GM18505 (cell line): ENCODE data around the gene ELOVL2.
"Not testable (repeated sequence)": the region's sequence is repeated elsewhere in the genome, so short reads cannot be mapped to it uniquely, and the experiment has no call there.

Source experiments
- ATAC-seq: cut with Tn5 transposase; IDR thresholded peaks from one replicate; pipeline ENCODE4 v1.9.1; 2021; ENCODE audit not compliant: unreplicated experiment
- POLR2A ChIP-seq: IDR thresholded peaks from 4 replicates; pipeline ENCODE4 v1.6.1; 2011; ENCODE audit warnings: borderline replicate concordance; ENCODE audit not compliant: insufficient read depth, insufficient read length; ENCODE audit errors: extremely low read depth

ELOVL2 gene

DNA sequence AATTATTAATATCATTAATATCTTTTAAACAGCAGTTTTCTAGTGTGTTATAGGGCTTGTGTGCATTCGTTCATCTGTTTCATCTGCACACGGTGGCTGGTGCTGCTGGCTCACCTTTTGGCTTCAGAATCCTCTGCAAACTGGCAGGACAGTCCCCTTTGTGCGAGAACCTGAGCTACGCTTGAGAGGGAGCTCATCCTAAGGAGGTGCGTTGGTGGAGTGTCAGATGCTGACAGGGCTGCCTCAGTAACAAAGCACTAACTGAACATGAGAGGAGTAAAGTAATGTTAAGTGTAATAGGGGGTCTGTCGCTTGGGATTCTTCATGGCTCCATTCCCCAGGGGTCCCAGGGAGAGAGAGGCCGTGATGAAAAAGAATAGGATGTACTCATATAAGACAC, 22.4 kb downstream of the ELOVL2 start:
- TF ChIP-seq POLR2A, result no peak
- ATAC-seq, result no peak

DNA sequence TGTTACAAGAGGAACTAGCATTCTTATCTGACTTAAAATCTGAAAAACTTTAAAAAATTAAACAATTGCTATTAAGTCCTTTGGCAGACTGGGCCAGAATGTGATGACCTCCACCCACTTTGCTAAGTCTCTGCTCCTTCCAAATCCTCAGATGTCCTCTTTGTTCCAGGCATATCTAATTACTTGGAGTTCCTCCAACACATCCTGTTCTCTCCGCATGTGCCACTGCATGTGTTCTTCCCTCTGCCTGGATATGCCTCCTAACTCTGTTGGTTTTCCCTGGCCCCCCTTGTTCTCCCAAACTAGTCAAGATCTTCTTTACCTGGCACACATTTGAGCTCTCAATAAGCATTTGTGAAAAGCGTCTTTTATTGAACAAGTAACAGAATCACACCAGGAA, 23.1 kb downstream of the ELOVL2 start:
- TF ChIP-seq POLR2A, result no peak
- no peak for ATAC-seq

DNA sequence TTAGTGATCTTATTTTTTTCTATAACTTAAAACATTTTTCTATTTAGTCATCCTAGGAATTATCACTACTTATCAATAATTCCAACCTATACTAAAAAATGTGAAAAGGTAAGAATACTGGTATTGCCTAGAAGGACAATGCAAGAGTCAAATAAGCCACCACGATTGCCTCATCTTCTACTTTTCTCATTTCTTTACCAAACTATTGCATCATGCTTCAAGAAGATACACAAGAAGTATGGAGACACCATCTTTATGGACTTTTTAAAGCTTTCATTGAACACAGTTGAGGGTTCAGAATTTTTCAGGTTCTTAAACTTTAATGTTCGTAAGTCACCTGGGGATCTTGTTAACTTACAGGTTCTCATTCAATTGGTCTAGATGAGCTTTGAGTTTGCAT, 25.9 kb downstream of the ELOVL2 start:
- TF ChIP-seq POLR2A, result no peak
- ATAC-seq, result no peak

DNA sequence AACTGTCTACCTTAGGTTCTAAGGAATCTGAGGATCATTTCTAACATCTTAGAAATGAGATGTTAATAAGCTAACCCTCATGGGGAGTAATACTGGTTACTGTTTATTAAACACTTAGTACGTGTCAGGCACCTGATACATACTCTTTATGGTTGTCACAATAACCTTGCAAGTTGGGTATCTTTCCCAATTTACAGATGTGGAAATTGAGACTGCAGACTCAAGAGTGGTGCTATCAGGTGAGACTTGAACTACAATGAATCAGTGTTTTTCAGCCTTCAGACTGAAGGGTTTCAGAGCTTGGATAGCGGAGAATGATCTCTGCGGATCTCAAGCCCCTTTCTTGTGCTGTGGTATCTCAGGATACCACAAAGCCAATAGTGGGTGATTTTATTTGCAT, 27.0 kb downstream of the ELOVL2 start:
- no peak for ATAC-seq
- no peak for TF ChIP-seq POLR2A

DNA sequence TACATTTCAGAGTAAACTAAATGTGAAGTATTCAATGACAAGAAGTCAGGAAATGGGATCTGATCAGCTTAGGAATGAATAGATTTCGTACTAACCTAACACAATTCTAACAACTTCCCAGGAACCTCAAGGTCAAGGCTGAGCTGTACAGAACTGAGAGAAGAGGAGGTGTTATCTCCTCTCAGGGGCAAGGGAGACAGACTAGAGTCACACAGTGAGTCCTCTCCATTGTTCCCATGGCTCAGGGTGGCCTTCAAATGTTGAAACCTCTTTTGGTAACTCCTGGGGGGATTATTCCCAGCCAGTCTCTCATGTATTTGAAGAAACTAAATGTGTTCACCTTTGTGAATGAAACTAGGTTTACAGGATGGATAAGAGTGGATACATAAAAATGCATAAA, 27.7 kb downstream of the ELOVL2 start:
- TF ChIP-seq POLR2A, result no peak
- no peak for ATAC-seq

DNA sequence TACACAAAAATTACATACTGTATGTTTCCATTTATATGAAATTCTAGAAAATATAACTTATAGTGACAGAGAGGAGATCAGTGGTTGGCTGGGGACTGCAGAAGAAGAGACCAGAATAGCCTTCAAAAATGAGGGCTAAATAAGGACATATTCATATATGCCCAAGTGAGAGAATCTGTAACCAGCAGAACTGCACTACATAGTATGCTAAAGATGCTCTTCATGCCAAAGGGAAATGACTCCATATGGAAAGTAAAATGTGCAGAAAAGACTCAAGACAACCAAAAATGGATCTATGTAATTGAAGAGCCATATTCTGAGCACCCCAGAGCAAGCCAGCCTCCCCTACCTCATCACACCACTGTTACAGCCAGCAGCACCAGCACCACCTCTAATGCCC, 29.0 kb downstream of the ELOVL2 start:
- TF ChIP-seq POLR2A, result no peak
- ATAC-seq, result no peak

DNA sequence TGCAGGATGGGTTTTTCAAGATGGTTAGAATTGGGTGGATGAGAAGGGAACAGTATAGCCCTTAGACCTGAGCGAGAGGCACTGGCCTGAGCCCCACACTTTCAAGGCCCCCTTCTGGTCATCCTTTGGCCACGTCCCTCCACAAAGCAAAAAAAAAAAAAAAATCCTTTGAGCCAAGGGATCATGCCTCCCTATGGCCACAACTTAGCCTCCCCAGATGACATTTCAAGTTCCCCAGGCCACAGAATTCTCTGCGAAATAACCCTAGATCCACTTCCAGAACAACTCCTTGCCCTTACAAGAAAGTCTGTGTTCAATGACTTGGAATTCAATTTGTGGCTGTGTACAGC, 30.4 kb downstream of the ELOVL2 start:
- no peak for TF ChIP-seq POLR2A
- no peak for ATAC-seq

DNA sequence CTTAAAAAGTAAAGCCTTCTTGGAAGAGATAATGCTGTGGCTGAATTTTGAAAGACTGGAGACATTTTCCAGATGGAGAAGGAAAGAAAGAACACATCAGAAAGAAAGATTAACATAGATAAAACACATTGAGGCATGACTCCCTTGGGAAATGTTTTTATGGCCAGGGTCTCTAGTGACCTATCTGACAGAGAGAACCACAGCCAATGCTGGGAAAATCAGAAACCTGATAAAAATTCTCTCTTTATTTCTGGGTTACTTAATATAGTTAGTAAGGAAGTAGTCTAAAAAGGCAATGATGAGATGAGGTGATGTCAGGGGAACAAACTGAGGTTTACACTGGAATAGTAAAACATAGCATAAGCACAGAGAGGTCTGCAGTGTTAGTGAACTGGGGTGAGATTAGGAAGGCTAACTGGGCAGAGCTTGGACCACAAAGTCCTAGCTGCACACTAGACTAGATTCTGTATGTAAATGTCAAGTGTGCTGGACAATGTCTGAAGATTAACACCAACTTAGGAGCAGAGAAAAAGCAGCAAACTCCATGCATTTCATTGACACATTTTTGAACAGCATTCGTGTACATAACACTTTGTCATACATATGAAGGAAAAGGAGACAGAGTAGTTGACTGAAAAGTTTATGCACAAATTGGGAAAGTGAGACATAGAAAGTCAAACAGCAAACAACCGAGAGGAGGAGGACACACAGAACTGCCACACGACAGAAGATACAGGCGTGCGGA, 31.0 kb downstream of the ELOVL2 start:
- TF ChIP-seq POLR2A, result no peak
- ATAC-seq, result no peak

DNA sequence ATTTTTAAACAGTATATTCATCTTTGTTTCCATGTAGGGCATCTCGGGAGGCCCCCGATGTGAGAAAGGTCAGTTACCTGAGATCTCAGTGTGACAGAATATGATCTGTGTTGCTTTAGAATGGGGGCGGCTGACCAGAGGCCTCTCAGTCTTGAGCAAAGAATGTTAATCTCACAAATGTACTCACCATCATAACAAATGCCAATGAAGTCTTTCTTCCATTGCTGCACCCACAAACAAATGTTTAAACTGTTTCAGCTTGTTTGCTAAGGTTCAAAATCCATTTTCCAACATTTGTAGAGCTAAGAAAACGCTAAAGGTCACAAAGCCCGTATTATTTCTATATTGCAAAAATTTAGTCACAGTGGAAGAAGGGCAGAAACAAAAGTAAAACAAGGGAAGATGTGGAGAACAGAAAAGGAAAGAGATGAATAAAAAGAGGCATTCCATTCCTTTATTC, 31.8 kb downstream of the ELOVL2 start:
- TF ChIP-seq POLR2A, result no peak
- no peak for ATAC-seq

DNA sequence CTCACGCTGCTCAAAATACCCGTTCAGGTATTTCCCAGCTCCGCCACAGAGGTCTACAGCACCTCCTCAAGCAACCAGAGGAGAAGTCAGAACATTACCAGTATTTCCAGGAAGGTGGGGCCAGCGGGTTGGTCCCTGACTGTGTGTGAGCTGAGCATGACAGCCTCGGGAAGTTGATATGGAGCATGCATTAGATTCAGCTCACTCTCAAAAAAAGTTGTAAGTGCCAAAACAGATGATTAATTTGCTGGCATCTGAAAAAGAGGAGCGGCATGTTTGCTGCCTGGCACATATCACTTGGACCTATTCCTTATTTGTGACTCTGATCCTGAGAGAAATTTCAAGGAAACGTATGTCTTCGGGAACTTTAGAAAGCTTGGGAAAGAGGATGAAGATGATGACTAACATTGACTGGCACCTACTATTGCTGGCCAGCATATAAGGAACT, 32.3 kb downstream of the ELOVL2 start:
- no peak for TF ChIP-seq POLR2A
- ATAC-seq, result no peak

DNA sequence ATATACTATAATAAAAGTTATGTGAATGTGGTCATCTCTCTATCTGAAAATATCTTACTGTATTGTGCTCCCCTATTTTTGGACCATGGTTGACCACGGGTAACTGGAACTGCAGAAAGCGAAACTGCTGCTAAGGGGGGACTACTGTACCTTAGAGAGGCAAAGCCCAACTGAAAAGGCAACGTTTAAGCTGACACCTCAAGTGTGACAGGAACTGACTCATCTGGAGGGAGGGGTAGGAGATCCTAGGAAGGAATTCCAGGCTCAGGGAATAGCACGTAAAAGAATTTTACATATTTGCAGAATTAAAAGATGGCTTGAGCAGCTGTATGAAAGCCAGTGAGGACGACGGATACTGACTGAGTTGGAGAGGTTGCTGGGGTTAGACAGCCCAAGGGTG, 34.8 kb downstream of the ELOVL2 start:
- ATAC-seq, result no peak
- no peak for TF ChIP-seq POLR2A

DNA sequence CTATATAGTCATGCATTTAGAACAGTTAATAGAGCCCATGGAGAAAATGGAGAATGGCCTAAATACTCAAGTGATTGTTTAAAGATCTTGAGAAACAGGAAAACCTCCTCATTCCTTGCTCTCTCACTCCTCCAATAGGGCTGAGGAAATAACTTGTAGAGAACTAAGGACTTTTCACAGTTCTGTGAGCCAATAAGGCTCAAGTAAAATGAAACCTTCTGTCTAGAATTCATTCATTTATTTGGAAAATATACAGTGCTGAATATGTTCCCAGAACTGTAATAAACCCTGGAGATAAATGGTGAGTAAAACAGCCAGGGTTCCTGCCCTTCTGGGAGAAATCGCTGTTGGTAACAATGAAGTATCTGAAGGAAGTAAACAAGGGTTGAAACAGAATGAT, 35.3 kb downstream of the ELOVL2 start:
- ATAC-seq, result no peak
- no peak for TF ChIP-seq POLR2A

DNA sequence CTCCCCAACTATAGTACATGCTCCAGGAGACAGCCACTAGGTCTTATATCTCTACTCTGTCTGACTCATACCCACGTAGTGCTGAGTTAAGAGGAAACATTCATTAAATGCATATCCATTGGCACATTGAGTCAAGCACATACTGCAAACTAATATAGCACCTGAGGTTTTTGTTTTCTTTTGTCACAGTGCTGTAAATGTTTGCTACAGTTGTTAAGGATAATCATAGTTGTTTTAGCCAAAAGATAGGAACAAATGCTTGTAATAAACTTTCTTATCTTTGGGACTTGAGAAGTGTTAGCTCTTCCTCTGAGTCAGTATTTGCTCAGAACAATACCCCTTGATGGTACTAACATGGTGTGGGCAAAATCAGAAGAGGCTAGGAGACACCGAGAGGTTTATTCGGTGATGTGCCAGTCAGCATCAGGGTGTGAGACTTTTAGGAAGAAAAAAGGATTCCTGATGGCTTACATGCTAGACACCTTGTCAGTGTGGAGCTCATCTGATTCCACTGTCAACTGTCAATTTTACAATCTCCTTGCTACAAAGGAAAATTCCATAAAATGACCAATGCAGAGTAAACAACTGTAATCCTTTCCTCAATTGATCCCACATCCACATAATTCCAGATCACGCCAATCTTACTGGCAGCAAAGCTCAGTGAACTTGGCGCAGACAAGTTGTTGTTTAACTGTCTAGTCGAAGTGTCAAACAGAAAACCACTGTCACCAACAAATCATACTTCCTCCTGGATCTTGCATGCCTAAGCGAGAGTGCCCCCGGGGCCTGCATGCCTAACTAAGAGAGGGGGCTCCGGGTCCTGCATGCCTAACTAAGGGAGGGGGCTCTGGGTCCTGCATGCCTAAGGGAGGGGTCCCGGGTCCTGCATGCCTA, 36.1 kb downstream of the ELOVL2 start:
- TF ChIP-seq POLR2A, result no peak
- no peak for ATAC-seq

DNA sequence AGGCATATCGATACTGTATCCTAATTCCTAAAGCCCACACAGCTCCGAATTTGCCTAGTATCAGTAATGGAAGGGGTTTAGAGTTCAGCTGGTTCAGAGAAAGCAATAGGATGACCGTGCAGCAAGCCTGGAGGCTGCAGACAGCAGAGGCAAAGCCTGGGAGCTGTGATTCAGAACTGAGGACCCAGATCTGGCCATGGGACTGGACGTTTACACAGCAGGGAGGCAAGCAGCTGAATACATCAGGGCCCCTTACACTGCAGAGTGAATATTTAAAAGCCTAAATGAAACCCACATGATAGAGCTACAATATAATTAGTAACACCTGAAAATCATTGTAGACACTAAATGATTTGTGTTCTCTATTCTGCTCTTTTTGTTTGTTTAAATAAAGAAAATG, 38.0 kb downstream of the ELOVL2 start:
- no peak for ATAC-seq
- no peak for TF ChIP-seq POLR2A

DNA sequence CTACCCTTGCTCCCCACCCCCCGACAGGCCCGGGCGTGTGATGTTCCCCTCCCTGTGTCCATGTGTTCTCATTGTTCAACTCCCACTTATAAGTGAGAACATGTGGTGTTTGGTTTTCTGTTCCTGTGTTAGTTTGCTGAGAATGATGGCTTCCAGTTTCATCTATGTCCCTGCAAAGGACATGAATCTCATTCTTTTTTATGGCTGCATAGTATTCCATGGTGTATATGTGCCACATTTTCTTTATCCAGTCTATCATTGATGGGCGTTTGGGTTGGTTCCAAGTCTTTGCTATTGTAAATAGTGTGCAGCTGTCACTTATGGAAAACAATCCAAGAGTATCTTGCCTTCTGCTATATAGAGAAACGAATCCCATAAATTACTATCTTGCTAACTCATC, 40.8 kb downstream of the ELOVL2 start:
- not testable (repeated sequence) for ATAC-seq
